ENCODE results near the gene MIER2.
"Not testable (repeated sequence)": the region's sequence is repeated elsewhere in the genome, so short reads cannot be mapped to it uniquely, and the experiment has no call there.

MIER2 gene, protein sequence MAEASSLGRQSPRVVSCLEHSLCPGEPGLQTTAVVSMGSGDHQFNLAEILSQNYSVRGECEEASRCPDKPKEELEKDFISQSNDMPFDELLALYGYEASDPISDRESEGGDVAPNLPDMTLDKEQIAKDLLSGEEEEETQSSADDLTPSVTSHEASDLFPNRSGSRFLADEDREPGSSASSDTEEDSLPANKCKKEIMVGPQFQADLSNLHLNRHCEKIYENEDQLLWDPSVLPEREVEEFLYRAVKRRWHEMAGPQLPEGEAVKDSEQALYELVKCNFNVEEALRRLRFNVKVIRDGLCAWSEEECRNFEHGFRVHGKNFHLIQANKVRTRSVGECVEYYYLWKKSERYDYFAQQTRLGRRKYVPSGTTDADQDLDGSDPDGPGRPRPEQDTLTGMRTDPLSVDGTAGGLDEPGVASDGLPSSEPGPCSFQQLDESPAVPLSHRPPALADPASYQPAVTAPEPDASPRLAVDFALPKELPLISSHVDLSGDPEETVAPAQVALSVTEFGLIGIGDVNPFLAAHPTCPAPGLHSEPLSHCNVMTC

DNA sequence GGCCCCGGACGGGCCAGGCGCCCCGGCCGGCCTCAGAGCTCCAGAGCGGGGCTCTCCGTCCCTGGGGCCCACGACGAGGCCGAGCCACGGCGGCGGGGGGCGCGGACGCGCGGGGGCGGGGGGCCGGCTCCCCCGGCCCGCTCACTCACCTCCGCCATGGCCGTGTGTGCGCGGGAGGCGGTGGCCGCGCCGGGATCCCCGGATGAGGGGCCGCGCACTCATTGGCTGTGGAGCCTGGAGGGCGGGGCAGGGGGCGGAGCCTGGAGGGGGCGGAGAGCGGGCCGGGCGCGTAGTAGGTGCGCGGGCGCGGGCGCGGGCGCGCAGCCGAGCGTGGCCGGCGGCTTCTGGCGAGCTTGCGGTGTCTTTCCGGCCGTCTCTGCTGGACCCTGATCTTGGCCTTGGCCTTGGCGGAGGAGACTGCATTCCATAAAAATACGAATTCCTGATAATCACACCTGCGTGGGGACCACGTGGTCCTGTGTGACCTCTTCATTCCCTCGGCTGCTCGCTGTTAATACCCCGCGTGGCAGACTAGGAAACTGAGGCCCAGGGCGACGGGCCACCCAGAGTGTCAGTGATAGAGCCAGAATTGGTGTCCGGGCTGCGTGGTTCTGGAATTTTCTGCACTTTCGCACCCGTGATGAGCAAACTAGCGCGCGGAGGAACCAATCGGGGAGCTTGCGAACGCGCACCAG lies at the start of gene MIER2:
TSS of gene MIER2 (minus strand) at position 172 of the 695 bp plus-strand sequence. CDS start at position 158, 14 bp downstream.
- peak; percentile 95 for DNase-seq (ENCODE audit: extremely low spot score)
- no peak for TF ChIP-seq ELF4 (IDR thresholded peaks at IDR 0.05)
- no peak for TF ChIP-seq FOXA1 (IDR thresholded peaks at IDR 0.05)
- no peak for TF ChIP-seq LEF1 (IDR thresholded peaks at IDR 0.05; ENCODE audit: borderline replicate concordance)
- TF ChIP-seq BHLHE40 (IDR thresholded peaks at IDR 0.05; ENCODE audit: borderline replicate concordance) = no peak
- no peak for TF ChIP-seq TARDBP (IDR thresholded peaks at IDR 0.05)
- TF ChIP-seq L3MBTL2 (conservative IDR thresholded peaks at IDR 0.05) = peak; percentile 88
- no peak for TF ChIP-seq FOXM1 (IDR thresholded peaks at IDR 0.05; ENCODE audit: borderline replicate concordance)
- ChIA-PET CTCF (no interaction called here), POLR2A (interaction anchor here (1.0 to 1.1 kb wide), 2 partner anchors 18 to 141 kb away, joined by 3 to 4 read pairs; no protein-coding TSS in a partner anchor)

DNA sequence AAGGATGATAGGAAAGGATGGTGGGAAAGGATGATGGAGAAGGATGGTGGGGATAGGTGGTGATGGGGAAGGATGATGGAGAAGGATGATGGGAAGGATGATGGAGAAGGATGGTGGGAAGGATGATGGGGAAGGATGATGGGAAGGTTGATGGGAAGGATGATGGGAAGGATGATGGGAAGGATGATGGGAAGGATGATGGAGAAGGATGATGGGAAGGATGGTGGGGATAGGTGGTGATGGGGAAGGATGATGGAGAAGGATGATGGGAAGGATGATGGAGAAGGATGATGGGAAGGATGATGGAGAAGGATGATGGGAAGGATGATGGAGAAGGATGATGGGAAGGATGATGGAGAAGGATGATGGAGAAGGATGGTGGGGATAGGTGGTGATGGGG lies 49.0 kb upstream of the MIER2 start:
- CTCF ChIA-PET; DNase-seq (ENCODE audit: extremely low spot score); POLR2A ChIA-PET: not testable (repeated sequence)

DNA sequence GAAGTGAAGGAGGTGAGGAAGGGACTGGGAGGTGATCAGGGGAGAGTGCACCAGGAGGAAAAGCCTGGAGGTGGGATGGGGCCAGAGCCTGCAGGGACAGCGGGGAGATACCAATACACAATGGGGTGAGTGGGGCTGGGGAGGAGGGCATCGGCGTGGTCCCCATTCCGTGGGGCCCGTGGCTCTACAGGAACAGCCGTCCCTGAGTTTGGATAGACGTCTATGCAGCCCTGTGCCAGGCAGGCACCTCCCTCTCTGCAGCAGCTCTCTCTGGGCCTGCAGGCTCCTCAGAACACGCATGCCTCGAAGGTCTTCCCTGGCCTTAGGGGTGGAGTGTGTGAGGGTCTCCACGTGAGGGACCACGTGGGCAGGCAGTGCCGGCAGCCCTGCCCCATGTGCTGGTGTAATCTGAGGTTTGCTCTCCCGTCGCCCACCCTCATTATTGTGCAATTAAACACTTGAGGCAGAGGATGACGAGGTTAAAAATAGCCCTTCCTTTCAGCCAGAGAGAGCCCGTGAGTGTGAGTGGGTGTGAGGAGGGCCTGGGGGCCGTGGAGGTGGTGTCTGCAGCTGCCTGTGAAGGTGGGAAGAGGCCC lies 47.9 kb upstream of the MIER2 start:
- no peak for TF ChIP-seq SP1 (IDR thresholded peaks at IDR 0.05)
- DNase-seq (ENCODE audit: extremely low spot score) = no peak
- POLR2A ChIA-PET = no interaction called here
- CTCF ChIA-PET = no interaction called here

DNA sequence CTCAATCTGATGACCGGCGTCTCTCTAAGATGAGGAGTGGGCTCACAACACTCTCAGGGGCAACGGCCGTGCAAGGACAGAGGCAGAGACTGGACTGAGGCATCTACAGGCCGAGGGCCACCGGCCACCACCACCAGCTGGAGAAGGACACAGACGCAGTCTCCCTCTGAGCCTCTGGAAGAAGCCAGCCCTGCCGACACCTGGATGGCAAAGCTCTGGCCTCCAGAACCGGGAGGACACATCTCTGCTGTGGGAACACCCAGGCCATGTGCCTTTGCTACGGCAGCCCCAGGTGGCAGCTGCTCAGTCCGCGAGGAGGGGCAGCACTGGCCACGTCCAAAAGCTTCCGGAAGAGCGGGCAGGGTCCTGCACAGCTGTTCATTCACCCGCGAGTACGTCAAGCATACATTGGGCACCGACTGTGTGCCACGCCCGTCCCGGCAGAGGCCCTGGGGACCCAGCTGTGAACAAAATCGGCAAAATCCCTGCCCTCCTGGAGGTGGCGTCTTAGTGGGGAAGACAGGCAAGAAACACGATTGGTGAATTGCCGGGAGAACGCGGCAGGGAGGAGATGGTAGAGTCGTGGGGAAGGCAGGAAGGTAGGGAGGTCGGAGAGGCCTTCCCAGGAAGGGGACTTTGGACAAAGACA lies 47.3 kb upstream of the MIER2 start:
- ChIA-PET CTCF (no interaction called here), POLR2A (no interaction called here)
- no peak for DNase-seq (ENCODE audit: extremely low spot score)
- TF ChIP-seq NFRKB (IDR thresholded peaks at IDR 0.05) = no peak
- no peak for TF ChIP-seq FOXK2 (IDR thresholded peaks at IDR 0.05)
- no peak for TF ChIP-seq SUZ12 (IDR thresholded peaks at IDR 0.05)
- no peak for TF ChIP-seq FOXA1 (IDR thresholded peaks at IDR 0.05)
- no peak for TF ChIP-seq BHLHE40 (IDR thresholded peaks at IDR 0.05; ENCODE audit: borderline replicate concordance)
- TF ChIP-seq ZNF384 (IDR thresholded peaks at IDR 0.05) = no peak
- TF ChIP-seq, protein P1, sequence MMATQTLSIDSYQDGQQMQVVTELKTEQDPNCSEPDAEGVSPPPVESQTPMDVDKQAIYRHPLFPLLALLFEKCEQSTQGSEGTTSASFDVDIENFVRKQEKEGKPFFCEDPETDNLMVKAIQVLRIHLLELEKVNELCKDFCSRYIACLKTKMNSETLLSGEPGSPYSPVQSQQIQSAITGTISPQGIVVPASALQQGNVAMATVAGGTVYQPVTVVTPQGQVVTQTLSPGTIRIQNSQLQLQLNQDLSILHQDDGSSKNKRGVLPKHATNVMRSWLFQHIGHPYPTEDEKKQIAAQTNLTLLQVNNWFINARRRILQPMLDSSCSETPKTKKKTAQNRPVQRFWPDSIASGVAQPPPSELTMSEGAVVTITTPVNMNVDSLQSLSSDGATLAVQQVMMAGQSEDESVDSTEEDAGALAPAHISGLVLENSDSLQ (IDR thresholded peaks at IDR 0.05) = no peak
- no peak for TF ChIP-seq L3MBTL2 (conservative IDR thresholded peaks at IDR 0.05)

DNA sequence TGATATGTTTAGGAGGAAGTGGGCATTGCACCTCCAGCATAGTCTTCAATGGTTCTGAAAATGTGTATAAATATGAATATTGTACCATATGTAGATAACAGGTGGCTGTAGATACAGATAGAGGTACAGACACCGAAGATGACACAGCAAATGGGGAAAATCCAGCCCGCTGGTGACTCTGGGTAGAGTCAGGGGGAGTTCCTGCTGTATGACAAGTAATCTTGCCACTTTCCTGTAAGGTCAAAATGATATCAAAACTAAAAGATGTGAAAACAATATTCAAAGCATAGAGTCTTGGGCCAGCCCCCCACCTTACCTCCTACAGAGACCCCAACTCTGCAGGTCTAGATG lies 46.6 kb upstream of the MIER2 start:
- no peak for DNase-seq (ENCODE audit: extremely low spot score)
- TF ChIP-seq FOXK2 (IDR thresholded peaks at IDR 0.05) (no peak), ZNF384 (IDR thresholded peaks at IDR 0.05) (no peak), SP1 (IDR thresholded peaks at IDR 0.05) (no peak), FOXA1 (IDR thresholded peaks at IDR 0.05) (no peak), LEF1 (IDR thresholded peaks at IDR 0.05; ENCODE audit: borderline replicate concordance) (no peak), ARNT (IDR thresholded peaks at IDR 0.05) (no peak), ELF4 (IDR thresholded peaks at IDR 0.05) (no peak), L3MBTL2 (conservative IDR thresholded peaks at IDR 0.05) (no peak), SUZ12 (IDR thresholded peaks at IDR 0.05) (no peak), FOXM1 (IDR thresholded peaks at IDR 0.05; ENCODE audit: borderline replicate concordance) (no peak), TARDBP (IDR thresholded peaks at IDR 0.05) (no peak), BHLHE40 (IDR thresholded peaks at IDR 0.05; ENCODE audit: borderline replicate concordance) (no peak), NFRKB (IDR thresholded peaks at IDR 0.05) (no peak), HDGF (IDR thresholded peaks at IDR 0.05; ENCODE audit: borderline replicate concordance) (no peak), CTBP1 (IDR thresholded peaks at IDR 0.05; ENCODE audit: borderline replicate concordance) (no peak)
- TF ChIP-seq, protein P1 (IDR thresholded peaks at IDR 0.05) = no peak
- ChIA-PET CTCF (no interaction called here), POLR2A (no interaction called here)

DNA sequence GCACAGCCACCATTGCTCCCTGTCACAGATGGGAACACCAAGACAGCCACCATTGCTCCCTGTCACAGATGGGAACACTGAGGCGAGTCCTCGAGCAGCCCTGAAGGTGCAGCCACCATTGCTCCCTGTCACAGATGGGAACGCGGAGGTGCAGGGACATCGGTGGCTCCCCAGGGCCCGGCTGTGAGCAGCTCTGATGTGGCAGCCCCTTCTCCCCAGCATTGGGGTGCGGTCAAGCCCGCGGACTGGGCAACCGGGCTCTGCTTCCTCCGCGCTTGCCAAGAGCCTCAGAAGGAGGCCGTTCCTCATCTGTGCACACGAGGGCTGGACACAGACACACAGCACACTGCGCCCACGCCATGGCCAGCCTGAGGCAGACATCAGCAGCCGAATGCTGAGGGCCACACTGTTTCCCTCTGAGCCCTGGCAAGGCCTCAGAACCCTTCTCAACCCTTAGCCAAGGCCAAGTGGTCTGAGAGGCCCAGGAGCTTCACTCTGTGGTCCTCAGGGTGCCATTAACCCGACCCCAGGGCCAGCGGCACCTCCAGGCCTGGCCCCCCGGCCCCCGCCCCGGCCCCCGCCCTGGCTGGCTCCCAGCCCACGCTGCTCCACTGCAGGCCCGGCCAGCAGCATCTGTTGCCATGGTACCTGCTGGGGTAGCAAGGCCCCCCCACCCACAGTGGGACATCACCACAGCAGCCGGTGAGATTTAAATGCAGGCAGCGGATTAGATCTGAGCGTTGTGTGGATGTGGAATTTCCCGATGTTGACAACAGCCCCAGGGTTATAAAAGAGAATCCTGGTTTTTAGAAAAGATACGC lies 46.0 kb upstream of the MIER2 start:
- CTCF ChIA-PET = no interaction called here
- DNase-seq (ENCODE audit: extremely low spot score) = no peak
- POLR2A ChIA-PET = no interaction called here
- TF ChIP-seq SP1 (IDR thresholded peaks at IDR 0.05) (no peak), FOXM1 (IDR thresholded peaks at IDR 0.05; ENCODE audit: borderline replicate concordance) (no peak), CTBP1 (IDR thresholded peaks at IDR 0.05; ENCODE audit: borderline replicate concordance) (no peak), BHLHE40 (IDR thresholded peaks at IDR 0.05; ENCODE audit: borderline replicate concordance) (no peak), SUZ12 (IDR thresholded peaks at IDR 0.05) (no peak), HDGF (IDR thresholded peaks at IDR 0.05; ENCODE audit: borderline replicate concordance) (no peak), L3MBTL2 (conservative IDR thresholded peaks at IDR 0.05) (no peak)
- TF ChIP-seq, protein P1 (IDR thresholded peaks at IDR 0.05) = no peak
